ENCODE data around the gene COL18A1.
"Not testable (repeated sequence)": the region's sequence is repeated elsewhere in the genome, so short reads cannot be mapped to it uniquely, and the experiment has no call there.

COL18A1 gene

GRCh38 chr21:45429221-45430175, 24.5 kb downstream of the COL18A1 start:
- no peak for DNase-seq

GRCh38 chr21:45430521-45431501, 25.8 kb downstream of the COL18A1 start:
- no peak for DNase-seq

GRCh38 chr21:45431781-45432572, 27.0 kb downstream of the COL18A1 start:
- no peak for DNase-seq

- DNase-seq, result no peak
Measured at GRCh38 chr21:45432575-45433255, 27.8 kb downstream of the COL18A1 start.

- DNase-seq, result no peak
Measured at GRCh38 chr21:45433301-45433700, 28.3 kb downstream of the COL18A1 start.

- no peak for DNase-seq
Measured at GRCh38 chr21:45433911-45434644, 29.1 kb downstream of the COL18A1 start.

GRCh38 chr21:45434645-45435217, 29.8 kb downstream of the COL18A1 start:
- no peak for DNase-seq

GRCh38 chr21:45435405-45435981, 30.5 kb downstream of the COL18A1 start:
- DNase-seq, result no peak

GRCh38 chr21:45436351-45437065, 31.5 kb downstream of the COL18A1 start:
- DNase-seq, result no peak

- DNase-seq, result not testable (repeated sequence)
Measured at GRCh38 chr21:45437844-45438243, 32.9 kb downstream of the COL18A1 start.

GRCh38 chr21:45438391-45439145, 33.6 kb downstream of the COL18A1 start:
- DNase-seq, result no peak

GRCh38 chr21:45439161-45439872, 34.4 kb downstream of the COL18A1 start:
- DNase-seq, result peak; percentile 83

- no peak for DNase-seq
Measured at GRCh38 chr21:45439901-45440461, 35.0 kb downstream of the COL18A1 start.

- DNase-seq, result no peak
Measured at GRCh38 chr21:45440736-45441350, 35.9 kb downstream of the COL18A1 start.

GRCh38 chr21:45441431-45442255, 36.7 kb downstream of the COL18A1 start:
- no peak for DNase-seq

- no peak for DNase-seq
Measured at GRCh38 chr21:45442276-45442675, 37.3 kb downstream of the COL18A1 start.

Measured in CD4-positive, alpha-beta T cell treated with Interleukin-10 for 1 hour (primary cell).